Nephron (organoid): ENCODE data around the gene CHMP1A.
"Not testable (repeated sequence)": the region's sequence is repeated elsewhere in the genome, so short reads cannot be mapped to it uniquely, and the experiment has no call there.

Source experiments
- H3K27ac Mint-ChIP-seq, 3 experiments: 2 replicates each; pipeline ENCODE4 v1.8.0; 2020; ENCODE audit warnings: mixed read lengths in 3 of 3, mild to moderate bottlenecking in 2 of 3, moderate library complexity in 1 of 3
- H3K27me3 Mint-ChIP-seq: 2 replicates; pipeline ENCODE4 v1.8.0; 2021; ENCODE audit warnings: low read depth, mild to moderate bottlenecking, moderate library complexity, mixed read lengths
- H3K36me3 Mint-ChIP-seq: 2 replicates; pipeline ENCODE4 v1.8.0; 2020; ENCODE audit warnings: low read depth, mixed read lengths
- H3K4me1 Mint-ChIP-seq: 2 replicates; pipeline ENCODE4 v1.8.0; 2020; ENCODE audit warnings: mixed read lengths
- H3K4me3 Mint-ChIP-seq, 3 experiments: 2 replicates each; pipeline ENCODE4 v1.8.0; 2020; ENCODE audit warnings: mild to moderate bottlenecking in 3 of 3, mixed read lengths in 3 of 3, moderate library complexity in 2 of 3
- H3K9me3 Mint-ChIP-seq: 2 replicates; pipeline ENCODE4 v1.8.0; 2020; ENCODE audit warnings: mixed read lengths
- CTCF ChIP-seq, 3 experiments: fragments of 200-600 bp; sonication (generic); IDR thresholded peaks; one replicate each; pipeline ENCODE4 v1.5.0; 2021; ENCODE audit warnings: antibody characterized with exemption in 3 of 3; ENCODE audit not compliant: unreplicated experiment in 3 of 3

The CHMP1A gene

GRCh38 chr16:89696670-89697128 lies 39.2 kb upstream of the CHMP1A start:
- Mint-ChIP-seq H3K4me3 (no peak overlapping the region), H3K4me1 (no peaks in the 10 kb centered on the region), H3K27ac (no peak overlapping the region), H3K9me3 (no peaks in the 10 kb centered on the region), H3K27me3 (no peaks in the 10 kb centered on the region), H3K36me3 (peaks cover 12% of the 10 kb centered on the region)
- no peak for TF ChIP-seq CTCF (IDR thresholded peaks at IDR 0.05; ENCODE audit: unreplicated experiment in 3 of 3)

GRCh38 chr16:89695875-89696669 lies 38.6 kb upstream of the CHMP1A start:
- no peak overlapping the region for H3K27ac Mint-ChIP-seq
- H3K36me3 Mint-ChIP-seq, result peaks cover 17% of the 10 kb centered on the region
- no peaks in the 10 kb centered on the region for H3K9me3 Mint-ChIP-seq
- no peaks in the 10 kb centered on the region for H3K27me3 Mint-ChIP-seq
- no peaks in the 10 kb centered on the region for H3K4me1 Mint-ChIP-seq
- no peak overlapping the region for H3K4me3 Mint-ChIP-seq
- TF ChIP-seq CTCF (IDR thresholded peaks at IDR 0.05; ENCODE audit: unreplicated experiment in 3 of 3), result no peak

GRCh38 chr16:89695086-89695874 lies 37.8 kb upstream of the CHMP1A start:
- no peak for TF ChIP-seq CTCF (IDR thresholded peaks at IDR 0.05; ENCODE audit: unreplicated experiment in 3 of 3)
- no peak overlapping the region for H3K27ac Mint-ChIP-seq
- H3K4me3 Mint-ChIP-seq, result no peak overlapping the region
- peaks cover 21% of the 10 kb centered on the region for H3K36me3 Mint-ChIP-seq
- H3K4me1 Mint-ChIP-seq, result no peaks in the 10 kb centered on the region
- no peaks in the 10 kb centered on the region for H3K27me3 Mint-ChIP-seq
- H3K9me3 Mint-ChIP-seq, result no peaks in the 10 kb centered on the region

GRCh38 chr16:89694784-89695085 lies 37.2 kb upstream of the CHMP1A start:
- H3K27ac Mint-ChIP-seq, H3K27me3 Mint-ChIP-seq, H3K4me1 Mint-ChIP-seq, H3K4me3 Mint-ChIP-seq, H3K9me3 Mint-ChIP-seq: not testable (repeated sequence)
- H3K36me3 Mint-ChIP-seq, result peaks cover 26% of the 10 kb centered on the region

- peaks cover 25% of the 10 kb centered on the region for H3K36me3 Mint-ChIP-seq
- H3K4me1 Mint-ChIP-seq, result no peaks in the 10 kb centered on the region
- no peaks in the 10 kb centered on the region for H3K27me3 Mint-ChIP-seq
- no peak for TF ChIP-seq CTCF (IDR thresholded peaks at IDR 0.05; ENCODE audit: unreplicated experiment in 3 of 3)
- H3K27ac Mint-ChIP-seq, result no peak overlapping the region
- no peak overlapping the region for H3K4me3 Mint-ChIP-seq
- H3K9me3 Mint-ChIP-seq, result no peaks in the 10 kb centered on the region
Measured at GRCh38 chr16:89693931-89694783, 36.6 kb upstream of the CHMP1A start.

- H3K4me1 Mint-ChIP-seq, result no peaks in the 10 kb centered on the region
Measured at GRCh38 chr16:89693289-89693731, 35.8 kb upstream of the CHMP1A start.

More at GRCh38 chr16:89693289-89693731, 35.8 kb upstream of the CHMP1A start:
- no peak for TF ChIP-seq CTCF (IDR thresholded peaks at IDR 0.05; ENCODE audit: unreplicated experiment in 3 of 3)
- no peaks in the 10 kb centered on the region for H3K27me3 Mint-ChIP-seq
- H3K27ac Mint-ChIP-seq, result no peak overlapping the region
- no peaks in the 10 kb centered on the region for H3K9me3 Mint-ChIP-seq
- peaks cover 23% of the 10 kb centered on the region for H3K36me3 Mint-ChIP-seq
- H3K4me3 Mint-ChIP-seq, result no peak overlapping the region
